Caco-2 (cell line): ENCODE results near the gene LIMS2. TPM values are rescaled to one million over a fixed set of nuclear protein-coding genes. Genes with fewer than 3 reads are reported as not detected.
A peak's percentile ranks its signal among the peaks of the same experiment; 100 is the strongest.

Experiments used
- BruUV-seq: library from RNA; stranded (reverse); fragments of 400-500 nt; replicated peaks from 2 replicates; lab custom pipeline; 2021; lab: Mats Ljungman, UMichigan
- CTCF ChIA-PET: fragments of 300-600 bp; sonication (Branson Sonifier 250); formaldehyde crosslinking; loops from one replicate; lab custom pipeline; 2022; ENCODE audit warnings: antibody characterized with exemption; lab: Charles Lee
- POLR2A ChIA-PET: fragments of 300-600 bp; sonication (Branson Sonifier 250); formaldehyde crosslinking; loops from one replicate; lab custom pipeline; 2022; ENCODE audit warnings: antibody characterized with exemption; lab: Charles Lee
- DNase-seq, 2 experiments: peaks; one replicate each; pipeline versions ENCODE4 v3.0.0 to v3.0.0-alpha.2; 2020 to 2022
- H3K27me3 ChIP-seq: replicated peaks from 2 replicates; pipeline ENCODE4 v1.6.0; 2011; ENCODE audit warnings: low read length; ENCODE audit not compliant: control insufficient read depth, insufficient read depth
- H3K36me3 ChIP-seq: 2 replicates; pipeline ENCODE4 v1.5.1; 2011; ENCODE audit warnings: low read length; ENCODE audit not compliant: control insufficient read depth, insufficient read depth
- H3K4me1 ChIP-seq: fragments of 250-450 bp; sonication (Bioruptor Pico); 2 replicates; pipeline ENCODE4 v1.5.1; 2020; ENCODE audit warnings: mild to moderate bottlenecking
- H3K4me3 ChIP-seq: 2 replicates; pipeline ENCODE4 v1.5.1; 2011; ENCODE audit warnings: low read depth, mild to moderate bottlenecking, control low read depth, low read length
- H3K9me3 ChIP-seq: fragments of 250-450 bp; sonication (Bioruptor Pico); 2 replicates; pipeline ENCODE4 v1.5.1; 2020; ENCODE audit warnings: mild to moderate bottlenecking, moderate library complexity
- H3K27ac Mint-ChIP-seq: one replicate; pipeline ENCODE4 v1.8.0; 2022; ENCODE audit warnings: mixed read lengths; ENCODE audit not compliant: unreplicated experiment
- H3K27me3 Mint-ChIP-seq: one replicate; pipeline ENCODE4 v1.8.0; 2022; ENCODE audit warnings: mixed read lengths; ENCODE audit not compliant: insufficient read depth, unreplicated experiment
- H3K36me3 Mint-ChIP-seq: one replicate; pipeline ENCODE4 v1.8.0; 2022; ENCODE audit warnings: mild to moderate bottlenecking, mixed read lengths; ENCODE audit not compliant: insufficient read depth, unreplicated experiment
- H3K4me1 Mint-ChIP-seq: one replicate; pipeline ENCODE4 v1.8.0; 2022; ENCODE audit warnings: low read depth, mixed read lengths; ENCODE audit not compliant: unreplicated experiment
- H3K4me3 Mint-ChIP-seq: one replicate; pipeline ENCODE4 v1.8.0; 2022; ENCODE audit warnings: mild to moderate bottlenecking, moderate library complexity, mixed read lengths; ENCODE audit not compliant: unreplicated experiment
- H3K9me3 Mint-ChIP-seq: one replicate; pipeline ENCODE4 v1.8.0; 2022; ENCODE audit warnings: mixed read lengths; ENCODE audit not compliant: unreplicated experiment
- CTCF ChIP-seq, 2 experiments: fragments of 200-600 bp in 1 of 2; IDR thresholded peaks; 1 replicate in 1 of 2; 2 replicates in 1 of 2; pipeline versions ENCODE4 v1.5.1 to v1.8.0; 2011 to 2022; ENCODE audit warnings: antibody characterized with exemption in 1 of 2, control low read depth in 1 of 2, inconsistent platforms in 1 of 2, low read depth in 1 of 2, low read length in 1 of 2, mild to moderate bottlenecking in 1 of 2, moderate library complexity in 1 of 2; ENCODE audit not compliant: insufficient read depth in 1 of 2, severe bottlenecking in 1 of 2, unreplicated experiment in 1 of 2
- intact Hi-C: fragments of 100-400 bp; cut with micrococcal nuclease; formaldehyde crosslinking; loops from one replicate; pipeline ENCODE4 v1.10.0; 2022; ENCODE audit not compliant: unreplicated experiment
- total RNA-seq: library from RNA; stranded (reverse); gene quantifications from 2 replicates; pipeline ENCODE4 v1.2.3, GENCODE V29; 2022

LIMS2 gene
- total RNA-seq, 1 experiment from 2014 or later = 10.0 TPM

DNA sequence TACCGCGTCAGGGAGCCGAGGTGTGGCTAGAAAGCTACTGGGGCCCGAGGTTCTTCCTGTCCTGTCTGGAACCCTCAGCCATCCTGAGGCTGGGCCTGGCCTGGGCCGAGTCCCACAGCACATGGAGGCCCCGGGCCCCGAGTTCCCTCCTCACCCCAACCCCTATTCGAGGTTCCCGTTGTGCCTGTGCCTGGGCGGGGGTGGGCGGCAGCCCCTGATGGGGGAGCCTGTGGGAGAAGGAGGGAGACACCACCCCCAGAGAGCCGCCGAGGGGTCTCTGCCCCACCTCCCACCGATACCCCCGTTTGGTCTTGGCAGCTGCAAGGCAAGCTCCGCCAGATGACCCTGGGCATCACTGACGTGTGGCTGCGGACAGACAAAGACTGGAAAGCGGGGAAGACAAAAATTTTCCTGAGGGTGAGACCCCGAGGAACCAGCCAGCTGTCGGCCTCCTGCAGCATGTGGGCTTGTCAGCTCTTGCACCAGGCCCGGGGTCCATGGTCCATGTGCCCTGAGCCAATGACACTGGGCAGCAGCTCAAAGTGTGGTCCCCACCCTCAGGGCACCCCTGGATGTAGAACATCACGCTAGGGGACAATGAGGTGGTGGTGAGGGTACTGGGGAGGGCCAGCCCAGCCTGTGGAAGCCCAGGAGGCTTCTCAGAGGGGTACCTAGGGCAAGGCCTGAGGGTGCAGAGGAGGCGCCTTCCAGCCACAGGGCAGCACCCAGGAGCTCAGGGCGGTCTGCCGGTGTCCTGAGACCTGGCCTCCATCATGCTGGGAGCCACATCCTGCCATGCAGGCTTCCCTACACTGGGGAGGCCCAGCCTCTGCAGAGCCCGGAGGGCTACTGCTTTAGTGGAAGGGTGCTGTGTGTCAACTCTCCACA, 81.9 kb downstream of the LIMS2 start:
- intact Hi-C loops = no loop called here
- Histone ChIP-seq H3K4me1 (no peaks in the 10 kb centered on the region), H3K27me3 (no peaks in the 10 kb centered on the region), H3K9me3 (no peaks in the 10 kb centered on the region), H3K36me3 (no peaks in the 10 kb centered on the region), H3K4me3 (no peak overlapping the region)
- H3K36me3 Mint-ChIP-seq = no peaks in the 10 kb centered on the region
- no peak for TF ChIP-seq CTCF (IDR thresholded peaks at IDR 0.05; ENCODE audit: insufficient read depth in 1 of 2, low read depth in 1 of 2, low read length in 1 of 2, severe bottlenecking in 1 of 2, unreplicated experiment in 1 of 2)
- no TSS peak for BruUV-seq
- CTCF ChIA-PET = no interaction called here
- POLR2A ChIA-PET = no interaction called here
- H3K27ac Mint-ChIP-seq = no peak overlapping the region
- H3K4me3 Mint-ChIP-seq = no peak overlapping the region
- no peaks in the 10 kb centered on the region for H3K4me1 Mint-ChIP-seq
- peak in 1 of 2 experiments; percentile 31 for DNase-seq
- no peaks in the 10 kb centered on the region for H3K9me3 Mint-ChIP-seq
- peaks cover 7% of the 10 kb centered on the region for H3K27me3 Mint-ChIP-seq

GRCh38 chr2:127592761-127593227, 82.5 kb downstream of the LIMS2 start:
- no peak overlapping the region for H3K4me3 Mint-ChIP-seq
- Histone ChIP-seq H3K4me3 (no peak overlapping the region), H3K27me3 (no peaks in the 10 kb centered on the region), H3K9me3 (no peaks in the 10 kb centered on the region), H3K36me3 (no peaks in the 10 kb centered on the region), H3K4me1 (no peaks in the 10 kb centered on the region)
- no peaks in the 10 kb centered on the region for H3K36me3 Mint-ChIP-seq
- TF ChIP-seq CTCF (IDR thresholded peaks at IDR 0.05; ENCODE audit: insufficient read depth in 1 of 2, low read depth in 1 of 2, low read length in 1 of 2, severe bottlenecking in 1 of 2, unreplicated experiment in 1 of 2) = no peak
- intact Hi-C loops = no loop called here
- no TSS peak for BruUV-seq
- peak in 1 of 2 experiments; percentile 25 for DNase-seq
- POLR2A ChIA-PET = no interaction called here
- H3K9me3 Mint-ChIP-seq = no peaks in the 10 kb centered on the region
- H3K27ac Mint-ChIP-seq = no peak overlapping the region
- H3K4me1 Mint-ChIP-seq = no peaks in the 10 kb centered on the region
- peaks cover 7% of the 10 kb centered on the region for H3K27me3 Mint-ChIP-seq
- CTCF ChIA-PET = no interaction called here

DNA sequence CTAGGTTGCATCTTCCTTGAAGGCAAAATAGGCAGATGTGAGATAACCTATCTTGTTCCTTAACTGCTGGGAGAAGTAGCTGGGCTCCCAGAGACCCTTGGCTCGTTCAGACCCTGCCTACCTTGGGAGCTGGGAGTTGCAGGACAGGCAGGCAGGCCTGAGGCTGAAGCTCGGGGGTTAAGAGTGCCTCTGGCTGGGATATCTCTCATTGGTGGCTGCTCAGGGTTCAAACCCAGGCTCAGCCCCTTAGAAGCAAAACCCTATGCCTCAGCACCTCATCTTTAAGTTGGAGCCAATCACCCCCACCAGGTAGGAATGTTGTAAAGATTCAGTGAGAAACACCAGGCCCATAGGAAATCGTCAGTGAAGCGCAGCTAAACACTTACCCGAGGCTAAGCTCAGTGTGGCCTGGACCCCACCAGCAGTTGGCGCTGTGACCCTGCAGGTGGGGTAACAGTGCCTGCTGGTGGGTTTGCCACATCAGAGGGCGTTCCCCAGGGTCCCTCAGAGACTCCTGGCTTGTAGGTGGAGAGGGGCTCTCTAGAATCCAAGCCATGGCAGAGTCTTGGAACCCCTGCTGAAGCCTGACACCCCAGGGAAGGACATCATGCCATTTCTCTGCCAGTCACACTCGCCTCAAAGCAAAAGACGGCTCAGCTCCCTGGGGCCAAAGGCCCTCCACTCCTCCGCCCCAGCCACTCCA, 84.0 kb downstream of the LIMS2 start:
- TF ChIP-seq CTCF (IDR thresholded peaks at IDR 0.05; ENCODE audit: insufficient read depth in 1 of 2, low read depth in 1 of 2, low read length in 1 of 2, severe bottlenecking in 1 of 2, unreplicated experiment in 1 of 2) = peak; percentile 86 to 99
- peak; percentile 72 to 76 for DNase-seq
- Mint-ChIP-seq H3K27ac (no peak overlapping the region), H3K27me3 (peaks cover 7% of the 10 kb centered on the region), H3K4me3 (no peak overlapping the region), H3K4me1 (no peaks in the 10 kb centered on the region), H3K36me3 (no peaks in the 10 kb centered on the region), H3K9me3 (no peaks in the 10 kb centered on the region)
- ChIA-PET POLR2A (interaction anchor here (0.5 to 1.3 kb wide), 3 partner anchors 62 to 109 kb away, joined by 3 to 6 read pairs (median 3); no protein-coding TSS in a partner anchor), CTCF (interaction anchor here (0.5 to 2.1 kb wide), 25 partner anchors 12 to 500 kb away, joined by 3 to 43 read pairs (median 4); partner anchors contain the start of genes IWS1, LIMS2, SFT2D3 and UGGT1)
- no peak overlapping the region for H3K4me3 ChIP-seq
- H3K36me3 ChIP-seq = no peaks in the 10 kb centered on the region
- no TSS peak for BruUV-seq
- no peaks in the 10 kb centered on the region for H3K4me1 ChIP-seq
- no peaks in the 10 kb centered on the region for H3K9me3 ChIP-seq
- no peaks in the 10 kb centered on the region for H3K27me3 ChIP-seq
- intact Hi-C loops = loop anchor here (1.0 to 2.0 kb wide), 3 partner anchors 58 to 84 kb away; partner anchors contain the start of genes IWS1 and LIMS2
